ENCODE results near the gene STAT3. TPM values are rescaled to one million over a fixed set of nuclear protein-coding genes. Genes with fewer than 3 reads are reported as not detected.

Gene STAT3
- total RNA-seq, 2 donors from 2014 or later = 105 to 150 TPM

DNA sequence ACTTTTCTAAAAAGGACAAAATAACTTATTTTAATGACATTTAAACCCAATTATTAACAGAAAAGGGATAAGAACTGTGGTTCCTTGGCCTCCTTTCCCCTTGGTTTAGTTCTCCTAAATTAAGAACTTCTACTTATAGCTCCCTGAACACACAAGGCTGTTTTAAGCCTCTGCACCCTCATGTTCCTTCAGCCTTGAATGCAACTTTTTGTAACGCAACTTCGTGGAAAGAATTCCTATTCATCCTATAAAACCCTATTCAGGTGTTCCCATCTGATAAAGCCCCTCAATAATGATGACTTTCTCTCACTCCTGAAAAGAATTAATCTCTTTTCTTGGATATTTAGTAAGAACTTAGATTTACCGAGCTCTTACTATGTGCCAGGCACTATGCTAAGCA is 6.3 kb downstream of the STAT3 start:
- peaks cover 0 to 86% of the 10 kb centered on the region in 2 donors for H3K4me1 ChIP-seq

DNA sequence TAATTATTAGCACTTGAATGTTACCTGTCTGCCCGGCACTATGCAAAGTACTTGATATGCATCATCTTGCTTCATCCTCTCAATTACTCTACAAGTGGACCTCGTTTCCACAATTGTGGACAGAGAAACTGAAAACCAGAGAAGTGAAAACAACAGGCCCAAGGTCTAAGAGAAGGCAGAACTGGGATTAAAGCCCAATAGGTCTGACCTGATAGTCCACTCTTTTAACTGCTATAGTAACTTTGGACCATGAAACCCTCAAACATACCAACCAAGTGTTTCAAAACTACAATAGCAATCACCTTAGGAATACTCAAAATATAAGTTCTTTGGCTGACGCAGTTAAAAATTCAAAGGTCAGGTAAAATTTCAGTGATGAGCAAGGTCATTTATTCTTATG is 7.3 kb downstream of the STAT3 start:
- Histone ChIP-seq H3K9me3 (no peaks in the 10 kb centered on the region), H3K4me1 (peaks cover 0 to 80% of the 10 kb centered on the region in 2 donors)
- DNase-seq (ENCODE audit: low spot score) = no peak

More for the DNA sequence above, 6.3 kb downstream of the STAT3 start:
- Histone ChIP-seq H3K36me3 (no peaks in the 10 kb centered on the region), H3K27me3 (no peaks in the 10 kb centered on the region), H3K4me3 (no peak overlapping the region), H3K27ac (peak overlapping the region; percentile 47 to 75), H3K9me3 (no peaks in the 10 kb centered on the region)
- no peak for TF ChIP-seq CTCF (IDR thresholded peaks at IDR 0.05)
- no peak for DNase-seq (ENCODE audit: low spot score)

DNA sequence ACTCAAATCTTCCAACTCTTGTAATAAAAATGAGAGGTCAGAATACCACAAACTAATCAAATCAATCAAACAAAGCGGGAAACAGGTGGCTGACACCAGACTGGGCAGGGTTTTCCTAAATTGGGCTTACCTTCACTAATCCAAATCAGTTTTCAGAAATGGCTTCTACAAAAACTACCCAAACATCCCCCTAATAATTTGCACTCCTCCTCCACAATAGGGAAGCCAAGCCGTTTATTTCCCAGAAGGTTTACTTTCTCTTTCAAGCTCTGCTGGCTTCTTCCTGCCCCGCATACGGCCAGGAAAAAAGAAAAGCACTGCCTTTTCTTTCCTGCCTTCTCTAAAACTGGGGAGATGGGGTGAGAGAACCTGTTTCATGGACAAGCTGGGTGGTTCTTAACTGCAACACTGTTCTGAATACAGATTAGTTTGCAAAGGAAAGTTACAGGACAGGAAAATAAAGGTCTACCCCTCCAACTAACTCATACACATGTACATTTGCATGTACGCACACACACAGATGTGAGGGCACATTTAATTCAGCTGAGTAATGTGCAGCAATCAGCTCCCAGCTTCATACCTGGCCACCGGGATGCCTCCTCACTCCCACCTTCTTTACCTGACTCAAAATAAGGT is 9.2 kb downstream of the STAT3 start:
- H3K36me3 ChIP-seq = no peaks in the 10 kb centered on the region
- no peak for DNase-seq (ENCODE audit: low spot score)

More for the DNA sequence above, 7.3 kb downstream of the STAT3 start:
- TF ChIP-seq CTCF (IDR thresholded peaks at IDR 0.05) = no peak
- H3K27me3 ChIP-seq = no peaks in the 10 kb centered on the region
- peak overlapping the region; percentile 47 to 75 for H3K27ac ChIP-seq
- no peak overlapping the region for H3K4me3 ChIP-seq
- no peaks in the 10 kb centered on the region for H3K36me3 ChIP-seq

DNA sequence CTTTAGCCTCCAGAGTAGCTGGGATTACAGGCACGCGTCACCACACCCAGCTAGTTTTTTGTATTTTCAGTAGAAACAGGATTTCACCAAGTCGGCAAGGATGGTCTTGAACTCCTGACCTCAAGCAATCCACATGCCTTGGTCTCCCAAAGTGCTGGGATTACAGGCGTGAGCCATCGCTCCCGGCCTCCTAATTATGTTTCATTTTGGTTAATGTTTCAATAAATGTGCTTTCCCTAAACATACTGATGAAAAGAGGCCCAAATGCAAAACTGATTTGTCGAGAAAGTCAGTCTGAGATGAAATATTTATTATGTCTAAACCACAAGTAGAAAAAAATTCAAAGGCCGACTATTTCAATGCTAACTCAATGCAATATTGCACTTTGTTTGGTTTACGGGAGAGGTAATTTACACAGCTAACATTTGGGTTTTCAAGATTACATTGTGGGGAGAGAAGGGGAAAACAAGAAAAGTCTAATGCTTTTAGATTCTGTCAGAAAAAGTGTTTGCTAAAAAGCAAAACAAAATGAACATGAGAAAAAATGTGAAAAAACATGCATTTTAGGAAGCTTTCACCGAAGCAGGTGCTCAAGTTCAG is 9.8 kb downstream of the STAT3 start:
- Histone ChIP-seq H3K4me3 (peak overlapping the region; percentile 10 to 34), H3K9me3 (no peaks in the 10 kb centered on the region), H3K27me3 (no peaks in the 10 kb centered on the region), H3K4me1 (peaks cover 0 to 76% of the 10 kb centered on the region in 2 donors), H3K36me3 (no peaks in the 10 kb centered on the region), H3K27ac (peak overlapping the region; percentile 69 to 75)
- no peak for DNase-seq (ENCODE audit: low spot score)
- no peak for TF ChIP-seq CTCF (IDR thresholded peaks at IDR 0.05)

More for the DNA sequence above, 9.2 kb downstream of the STAT3 start:
- Histone ChIP-seq H3K9me3 (no peaks in the 10 kb centered on the region), H3K4me3 (peak overlapping the region; percentile 10 to 34), H3K27ac (peak overlapping the region; percentile 69 to 75), H3K4me1 (peaks cover 0 to 78% of the 10 kb centered on the region in 2 donors), H3K27me3 (no peaks in the 10 kb centered on the region)
- no peak for TF ChIP-seq CTCF (IDR thresholded peaks at IDR 0.05)

- peaks cover 15% of the 10 kb centered on the region for H3K36me3 ChIP-seq
- no peak overlapping the region for H3K4me3 ChIP-seq
- no peaks in the 10 kb centered on the region for H3K27me3 ChIP-seq
- no peak for DNase-seq (ENCODE audit: low spot score)
- peak overlapping the region in 1 of 2 donors; percentile 10 for H3K27ac ChIP-seq
- H3K4me1 ChIP-seq = peaks cover 0 to 34% of the 10 kb centered on the region in 2 donors
- no peak for TF ChIP-seq CTCF (IDR thresholded peaks at IDR 0.05)
- H3K9me3 ChIP-seq = no peaks in the 10 kb centered on the region
Observed at GRCh38 chr17:42373896-42374295, 14.3 kb downstream of the STAT3 start.

Data from right atrium auricular region (tissue), 2 donors.